WTC11 (cell line): ENCODE data around the gene FAM107B. TPM values are rescaled to one million over a fixed set of nuclear protein-coding genes. Genes with fewer than 3 reads are reported as not detected.

Source experiments
- ATAC-seq: fragments of 200-7000 bp; cut with Tn5 transposase; 2 replicates; pipeline ENCODE4 v1.10.0; 2021; ENCODE audit warnings: mild to moderate bottlenecking, moderate library complexity
- CTCF ChIA-PET: fragments of 300-600 bp; sonication (Branson Sonifier 250); formaldehyde crosslinking; loops from one replicate; lab custom pipeline; 2021; ENCODE audit warnings: antibody characterized with exemption; lab: Charles Lee
- POLR2A ChIA-PET: fragments of 350-600 bp; sonication (Branson Sonifier 250); formaldehyde crosslinking; loops from one replicate; lab custom pipeline; 2021; ENCODE audit warnings: antibody characterized with exemption; lab: Charles Lee
- DNase-seq: peaks from one replicate; pipeline ENCODE4 v3.0.0; 2021; ENCODE audit warnings: low spot score
- H3K27ac Mint-ChIP-seq: 2 replicates; pipeline ENCODE4 v1.8.0; 2021; ENCODE audit warnings: mixed read lengths
- H3K27me3 Mint-ChIP-seq: 2 replicates; pipeline ENCODE4 v1.8.0; 2021; ENCODE audit warnings: low read depth, mild to moderate bottlenecking, moderate library complexity, mixed read lengths
- H3K36me3 Mint-ChIP-seq: 2 replicates; pipeline ENCODE4 v1.8.0; 2021; ENCODE audit warnings: mixed read lengths
- H3K4me1 Mint-ChIP-seq: 2 replicates; pipeline ENCODE4 v1.8.0; 2022; ENCODE audit warnings: mixed read lengths
- H3K4me3 Mint-ChIP-seq: 2 replicates; pipeline ENCODE4 v1.8.0; 2021; ENCODE audit warnings: mild to moderate bottlenecking, moderate library complexity, mixed read lengths
- H3K9me3 Mint-ChIP-seq: 2 replicates; pipeline ENCODE4 v1.8.0; 2021; ENCODE audit warnings: mixed read lengths
- ATF1 ChIP-seq: sonication (generic); formaldehyde crosslinking; IDR thresholded peaks from 2 replicates; pipeline ENCODE4 v1.8.1; 2023; ENCODE audit warnings: mild to moderate bottlenecking, moderate library complexity, missing genetic modification reagents
- CREM ChIP-seq: sonication (generic); formaldehyde crosslinking; IDR thresholded peaks from 2 replicates; pipeline ENCODE4 v1.8.1; 2022; ENCODE audit warnings: mild to moderate bottlenecking, missing genetic modification reagents, moderate library complexity
- EMX1 ChIP-seq: fragments of 250-450 bp; sonication (Bioruptor Pico); IDR thresholded peaks from 2 replicates; pipeline ENCODE4 v1.8.0; 2021; ENCODE audit warnings: mild to moderate bottlenecking
- FOXK1 ChIP-seq: sonication (generic); formaldehyde crosslinking; IDR thresholded peaks from 2 replicates; pipeline ENCODE4 v1.8.0; 2022; ENCODE audit warnings: mild to moderate bottlenecking, moderate library complexity, missing genetic modification reagents
- FOXP1 ChIP-seq: sonication (generic); formaldehyde crosslinking; IDR thresholded peaks from 2 replicates; pipeline ENCODE4 v1.8.0; 2022; ENCODE audit warnings: missing genetic modification reagents, mild to moderate bottlenecking, moderate library complexity, borderline replicate concordance
- GABPB1 ChIP-seq: sonication (generic); formaldehyde crosslinking; IDR thresholded peaks from 2 replicates; pipeline ENCODE4 v1.8.1; 2023; ENCODE audit warnings: mild to moderate bottlenecking, missing genetic modification reagents
- JAZF1 ChIP-seq: fragments of 250-450 bp; sonication (Bioruptor Pico); IDR thresholded peaks from 2 replicates; pipeline ENCODE4 v1.9.0; 2021; ENCODE audit warnings: moderate library complexity, mild to moderate bottlenecking, inconsistent platforms
- JUN ChIP-seq: sonication (generic); formaldehyde crosslinking; IDR thresholded peaks from 2 replicates; pipeline ENCODE4 v1.8.0; 2023; ENCODE audit warnings: mild to moderate bottlenecking, missing genetic modification reagents
- MXD4 ChIP-seq: fragments of 250-450 bp; sonication (Bioruptor Pico); IDR thresholded peaks from 2 replicates; pipeline ENCODE4 v1.8.0; 2021; ENCODE audit warnings: mild to moderate bottlenecking, moderate library complexity, borderline replicate concordance
- NFE2L1 ChIP-seq: sonication (generic); formaldehyde crosslinking; IDR thresholded peaks from 2 replicates; pipeline ENCODE4 v1.8.1; 2023; ENCODE audit warnings: missing genetic modification reagents
- NFYB ChIP-seq: sonication (generic); formaldehyde crosslinking; conservative IDR thresholded peaks from 2 replicates; pipeline ENCODE4 v1.8.0; 2022; ENCODE audit warnings: low read depth, missing genetic modification reagents
- OVOL2 ChIP-seq: fragments of 250-450 bp; sonication (Bioruptor Pico); IDR thresholded peaks from 2 replicates; pipeline ENCODE4 v1.9.0; 2021; ENCODE audit warnings: mild to moderate bottlenecking, borderline replicate concordance
- SP1 ChIP-seq: sonication (generic); formaldehyde crosslinking; conservative IDR thresholded peaks from 2 replicates; pipeline ENCODE4 v1.8.1; 2022; ENCODE audit warnings: missing genetic modification reagents
- total RNA-seq: library from RNA; stranded (reverse); gene quantifications from 3 replicates; pipeline ENCODE4 v1.2.3, GENCODE V29; 2021
- TF ChIP-seq, protein P1 (sequence below): sonication (generic); formaldehyde crosslinking; IDR thresholded peaks from 2 replicates; pipeline ENCODE4 v1.8.1; 2022; ENCODE audit warnings: mild to moderate bottlenecking, missing genetic modification reagents, moderate library complexity, borderline replicate concordance
- TF ChIP-seq, protein P2 (sequence below): sonication (generic); formaldehyde crosslinking; IDR thresholded peaks from 2 replicates; pipeline ENCODE4 v1.8.0; 2022; ENCODE audit warnings: mild to moderate bottlenecking, missing genetic modification reagents
- TF ChIP-seq, protein P3 (sequence below): fragments of 250-450 bp; sonication (Bioruptor Pico); IDR thresholded peaks from 2 replicates; pipeline ENCODE4 v1.9.0; 2021; ENCODE audit warnings: mild to moderate bottlenecking
- TF ChIP-seq, protein P4 (sequence below): sonication (generic); formaldehyde crosslinking; IDR thresholded peaks from 2 replicates; pipeline ENCODE4 v1.8.1; 2023; ENCODE audit warnings: mild to moderate bottlenecking, moderate library complexity, missing genetic modification reagents
- TF ChIP-seq, protein P5 (sequence below): sonication (generic); formaldehyde crosslinking; IDR thresholded peaks from 2 replicates; pipeline ENCODE4 v1.8.1; 2023; ENCODE audit warnings: mild to moderate bottlenecking, missing genetic modification reagents, moderate library complexity
- TF ChIP-seq, protein P6 (sequence below): fragments of 250-450 bp; sonication (Bioruptor Pico); IDR thresholded peaks from 2 replicates; pipeline ENCODE4 v1.8.0; 2021; ENCODE audit warnings: mild to moderate bottlenecking
- TF ChIP-seq, protein P7 (sequence below): fragments of 200-600 bp; IDR thresholded peaks from 2 replicates; pipeline ENCODE4 v1.8.0; 2022; ENCODE audit warnings: antibody characterized with exemption
- TF ChIP-seq, protein P8 (sequence below): sonication (generic); formaldehyde crosslinking; IDR thresholded peaks from 2 replicates; pipeline ENCODE4 v1.8.1; 2022; ENCODE audit warnings: low read depth, mild to moderate bottlenecking, moderate library complexity, missing genetic modification reagents, borderline replicate concordance

FAM107B gene
- total RNA-seq, 1 experiment from 2014 or later: 22.4 TPM

DNA sequence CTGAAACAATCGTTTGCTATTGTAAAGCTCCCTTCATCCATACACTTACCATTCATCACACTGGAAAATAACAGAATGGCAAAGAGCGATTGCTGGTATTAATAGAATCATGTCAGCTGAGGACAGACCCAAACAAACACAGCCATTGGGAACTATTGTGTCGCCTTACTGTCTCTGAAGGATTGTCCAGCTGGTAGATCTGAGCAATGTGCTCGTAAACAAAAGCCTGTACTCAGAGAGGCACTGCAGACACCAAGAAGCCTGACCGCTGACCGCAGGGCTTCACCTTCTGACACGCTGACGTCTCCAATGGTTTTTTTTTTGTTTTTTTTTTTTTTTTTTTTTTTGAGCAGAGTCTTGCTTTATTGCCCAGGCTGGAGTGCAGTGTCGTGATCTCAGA, 292.9 kb downstream of the FAM107B start (continued):
- TF ChIP-seq ATF1 (CRISPR knock-in tag) (no peak), FOXK1 (CRISPR knock-in tag) (no peak), NFYB (no peak), JUN (CRISPR knock-in tag) (no peak), EMX1 (CRISPR knock-in tag) (no peak)
- TF ChIP-seq, protein P1, sequence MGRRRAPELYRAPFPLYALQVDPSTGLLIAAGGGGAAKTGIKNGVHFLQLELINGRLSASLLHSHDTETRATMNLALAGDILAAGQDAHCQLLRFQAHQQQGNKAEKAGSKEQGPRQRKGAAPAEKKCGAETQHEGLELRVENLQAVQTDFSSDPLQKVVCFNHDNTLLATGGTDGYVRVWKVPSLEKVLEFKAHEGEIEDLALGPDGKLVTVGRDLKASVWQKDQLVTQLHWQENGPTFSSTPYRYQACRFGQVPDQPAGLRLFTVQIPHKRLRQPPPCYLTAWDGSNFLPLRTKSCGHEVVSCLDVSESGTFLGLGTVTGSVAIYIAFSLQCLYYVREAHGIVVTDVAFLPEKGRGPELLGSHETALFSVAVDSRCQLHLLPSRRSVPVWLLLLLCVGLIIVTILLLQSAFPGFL (CRISPR knock-in tag): no peak

DNA sequence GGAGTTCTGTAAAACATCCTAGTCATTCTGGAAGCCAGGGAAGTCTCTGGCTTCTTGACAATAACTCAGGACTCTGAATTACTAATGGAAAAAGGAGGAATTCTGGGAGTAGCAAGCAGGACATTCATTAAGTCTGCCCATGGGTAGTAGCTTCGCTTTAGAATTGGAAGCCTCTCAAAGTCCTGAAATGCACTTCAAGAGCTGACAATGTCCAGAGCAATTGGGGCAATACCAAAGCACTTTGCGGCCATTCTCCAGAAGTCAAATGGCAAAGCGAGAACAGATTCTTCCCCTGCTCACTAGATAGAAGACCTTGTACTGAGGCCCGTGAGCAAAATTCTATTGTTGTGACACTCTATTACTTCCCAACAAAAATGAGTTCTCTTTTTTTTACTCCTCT, 293.7 kb downstream of the FAM107B start:
- H3K27ac Mint-ChIP-seq: no peak overlapping the region
- H3K9me3 Mint-ChIP-seq: peaks cover 20% of the 10 kb centered on the region
- H3K4me1 Mint-ChIP-seq: peaks cover 11% of the 10 kb centered on the region
- ATAC-seq (no peak), DNase-seq (no peak)
- CTCF ChIA-PET: interaction anchor here (0.6 to 5.4 kb wide), 6 partner anchors 18 to 307 kb away, joined by 3 to 60 read pairs (median 4); no protein-coding TSS in a partner anchor
- no peak overlapping the region for H3K4me3 Mint-ChIP-seq
- POLR2A ChIA-PET: no interaction called here
- TF ChIP-seq, protein P2, sequence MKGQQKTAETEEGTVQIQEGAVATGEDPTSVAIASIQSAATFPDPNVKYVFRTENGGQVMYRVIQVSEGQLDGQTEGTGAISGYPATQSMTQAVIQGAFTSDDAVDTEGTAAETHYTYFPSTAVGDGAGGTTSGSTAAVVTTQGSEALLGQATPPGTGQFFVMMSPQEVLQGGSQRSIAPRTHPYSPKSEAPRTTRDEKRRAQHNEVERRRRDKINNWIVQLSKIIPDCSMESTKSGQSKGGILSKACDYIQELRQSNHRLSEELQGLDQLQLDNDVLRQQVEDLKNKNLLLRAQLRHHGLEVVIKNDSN: no peak
- no peak for TF ChIP-seq FOXP1 (CRISPR knock-in tag)
- TF ChIP-seq, protein P3, sequence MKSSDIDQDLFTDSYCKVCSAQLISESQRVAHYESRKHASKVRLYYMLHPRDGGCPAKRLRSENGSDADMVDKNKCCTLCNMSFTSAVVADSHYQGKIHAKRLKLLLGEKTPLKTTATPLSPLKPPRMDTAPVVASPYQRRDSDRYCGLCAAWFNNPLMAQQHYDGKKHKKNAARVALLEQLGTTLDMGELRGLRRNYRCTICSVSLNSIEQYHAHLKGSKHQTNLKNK (CRISPR knock-in tag): no peak
- TF ChIP-seq, protein P4, sequence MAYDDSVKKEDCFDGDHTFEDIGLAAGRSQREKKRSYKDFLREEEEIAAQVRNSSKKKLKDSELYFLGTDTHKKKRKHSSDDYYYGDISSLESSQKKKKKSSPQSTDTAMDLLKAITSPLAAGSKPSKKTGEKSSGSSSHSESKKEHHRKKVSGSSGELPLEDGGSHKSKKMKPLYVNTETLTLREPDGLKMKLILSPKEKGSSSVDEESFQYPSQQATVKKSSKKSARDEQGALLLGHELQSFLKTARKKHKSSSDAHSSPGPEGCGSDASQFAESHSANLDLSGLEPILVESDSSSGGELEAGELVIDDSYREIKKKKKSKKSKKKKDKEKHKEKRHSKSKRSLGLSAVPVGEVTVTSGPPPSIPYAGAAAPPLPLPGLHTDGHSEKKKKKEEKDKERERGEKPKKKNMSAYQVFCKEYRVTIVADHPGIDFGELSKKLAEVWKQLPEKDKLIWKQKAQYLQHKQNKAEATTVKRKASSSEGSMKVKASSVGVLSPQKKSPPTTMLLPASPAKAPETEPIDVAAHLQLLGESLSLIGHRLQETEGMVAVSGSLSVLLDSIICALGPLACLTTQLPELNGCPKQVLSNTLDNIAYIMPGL (CRISPR knock-in tag): no peak
- TF ChIP-seq, protein P5, sequence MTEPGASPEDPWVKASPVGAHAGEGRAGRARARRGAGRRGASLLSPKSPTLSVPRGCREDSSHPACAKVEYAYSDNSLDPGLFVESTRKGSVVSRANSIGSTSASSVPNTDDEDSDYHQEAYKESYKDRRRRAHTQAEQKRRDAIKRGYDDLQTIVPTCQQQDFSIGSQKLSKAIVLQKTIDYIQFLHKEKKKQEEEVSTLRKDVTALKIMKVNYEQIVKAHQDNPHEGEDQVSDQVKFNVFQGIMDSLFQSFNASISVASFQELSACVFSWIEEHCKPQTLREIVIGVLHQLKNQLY (CRISPR knock-in tag): no peak
- TF ChIP-seq MXD4 (CRISPR knock-in tag): no peak
- no peak for TF ChIP-seq NFE2L1 (CRISPR knock-in tag)
- no peak for TF ChIP-seq JAZF1 (CRISPR knock-in tag)
- TF ChIP-seq CREM: no peak
- TF ChIP-seq, protein P6, sequence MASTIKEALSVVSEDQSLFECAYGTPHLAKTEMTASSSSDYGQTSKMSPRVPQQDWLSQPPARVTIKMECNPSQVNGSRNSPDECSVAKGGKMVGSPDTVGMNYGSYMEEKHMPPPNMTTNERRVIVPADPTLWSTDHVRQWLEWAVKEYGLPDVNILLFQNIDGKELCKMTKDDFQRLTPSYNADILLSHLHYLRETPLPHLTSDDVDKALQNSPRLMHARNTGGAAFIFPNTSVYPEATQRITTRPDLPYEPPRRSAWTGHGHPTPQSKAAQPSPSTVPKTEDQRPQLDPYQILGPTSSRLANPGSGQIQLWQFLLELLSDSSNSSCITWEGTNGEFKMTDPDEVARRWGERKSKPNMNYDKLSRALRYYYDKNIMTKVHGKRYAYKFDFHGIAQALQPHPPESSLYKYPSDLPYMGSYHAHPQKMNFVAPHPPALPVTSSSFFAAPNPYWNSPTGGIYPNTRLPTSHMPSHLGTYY: no peak
- TF ChIP-seq GABPB1 (CRISPR knock-in tag): no peak
- TF ChIP-seq ATF1 (CRISPR knock-in tag): no peak
- TF ChIP-seq, protein P7, sequence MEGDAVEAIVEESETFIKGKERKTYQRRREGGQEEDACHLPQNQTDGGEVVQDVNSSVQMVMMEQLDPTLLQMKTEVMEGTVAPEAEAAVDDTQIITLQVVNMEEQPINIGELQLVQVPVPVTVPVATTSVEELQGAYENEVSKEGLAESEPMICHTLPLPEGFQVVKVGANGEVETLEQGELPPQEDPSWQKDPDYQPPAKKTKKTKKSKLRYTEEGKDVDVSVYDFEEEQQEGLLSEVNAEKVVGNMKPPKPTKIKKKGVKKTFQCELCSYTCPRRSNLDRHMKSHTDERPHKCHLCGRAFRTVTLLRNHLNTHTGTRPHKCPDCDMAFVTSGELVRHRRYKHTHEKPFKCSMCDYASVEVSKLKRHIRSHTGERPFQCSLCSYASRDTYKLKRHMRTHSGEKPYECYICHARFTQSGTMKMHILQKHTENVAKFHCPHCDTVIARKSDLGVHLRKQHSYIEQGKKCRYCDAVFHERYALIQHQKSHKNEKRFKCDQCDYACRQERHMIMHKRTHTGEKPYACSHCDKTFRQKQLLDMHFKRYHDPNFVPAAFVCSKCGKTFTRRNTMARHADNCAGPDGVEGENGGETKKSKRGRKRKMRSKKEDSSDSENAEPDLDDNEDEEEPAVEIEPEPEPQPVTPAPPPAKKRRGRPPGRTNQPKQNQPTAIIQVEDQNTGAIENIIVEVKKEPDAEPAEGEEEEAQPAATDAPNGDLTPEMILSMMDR: no peak
- no peak for TF ChIP-seq SP1
- TF ChIP-seq EMX1 (CRISPR knock-in tag): no peak
- no peak for TF ChIP-seq OVOL2 (CRISPR knock-in tag)
- TF ChIP-seq, protein P8, sequence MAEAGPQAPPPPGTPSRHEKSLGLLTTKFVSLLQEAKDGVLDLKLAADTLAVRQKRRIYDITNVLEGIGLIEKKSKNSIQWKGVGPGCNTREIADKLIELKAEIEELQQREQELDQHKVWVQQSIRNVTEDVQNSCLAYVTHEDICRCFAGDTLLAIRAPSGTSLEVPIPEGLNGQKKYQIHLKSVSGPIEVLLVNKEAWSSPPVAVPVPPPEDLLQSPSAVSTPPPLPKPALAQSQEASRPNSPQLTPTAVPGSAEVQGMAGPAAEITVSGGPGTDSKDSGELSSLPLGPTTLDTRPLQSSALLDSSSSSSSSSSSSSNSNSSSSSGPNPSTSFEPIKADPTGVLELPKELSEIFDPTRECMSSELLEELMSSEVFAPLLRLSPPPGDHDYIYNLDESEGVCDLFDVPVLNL: no peak
- H3K36me3 Mint-ChIP-seq: peaks cover under 1% of the 10 kb centered on the region; the same call in 1 of the 2 replicates
- H3K27me3 Mint-ChIP-seq: no peaks in the 10 kb centered on the region
